Activated naive CD4-positive, alpha-beta T cell treated with anti-CD3 and anti-CD28 coated beads, Interleukin-2, amount 50 U/mL, for 24 hours (primary cell): Measurements from ENCODE around the gene DSCAM.

Source experiments
- H3K27ac Mint-ChIP-seq: one replicate; pipeline ENCODE4 v1.8.0; 2021; ENCODE audit warnings: mild to moderate bottlenecking, mixed read lengths
- H3K27me3 Mint-ChIP-seq: one replicate; pipeline ENCODE4 v1.8.0; 2021; ENCODE audit warnings: mixed read lengths
- H3K36me3 Mint-ChIP-seq: one replicate; pipeline ENCODE4 v1.8.0; 2021; ENCODE audit warnings: mixed read lengths
- H3K4me1 Mint-ChIP-seq: one replicate; pipeline ENCODE4 v1.8.0; 2021; ENCODE audit warnings: mixed read lengths
- H3K4me3 Mint-ChIP-seq: one replicate; pipeline ENCODE4 v1.8.0; 2021; ENCODE audit warnings: mild to moderate bottlenecking, mixed read lengths
- H3K9me3 Mint-ChIP-seq: one replicate; pipeline ENCODE4 v1.8.0; 2021; ENCODE audit warnings: mixed read lengths

DSCAM gene

DNA sequence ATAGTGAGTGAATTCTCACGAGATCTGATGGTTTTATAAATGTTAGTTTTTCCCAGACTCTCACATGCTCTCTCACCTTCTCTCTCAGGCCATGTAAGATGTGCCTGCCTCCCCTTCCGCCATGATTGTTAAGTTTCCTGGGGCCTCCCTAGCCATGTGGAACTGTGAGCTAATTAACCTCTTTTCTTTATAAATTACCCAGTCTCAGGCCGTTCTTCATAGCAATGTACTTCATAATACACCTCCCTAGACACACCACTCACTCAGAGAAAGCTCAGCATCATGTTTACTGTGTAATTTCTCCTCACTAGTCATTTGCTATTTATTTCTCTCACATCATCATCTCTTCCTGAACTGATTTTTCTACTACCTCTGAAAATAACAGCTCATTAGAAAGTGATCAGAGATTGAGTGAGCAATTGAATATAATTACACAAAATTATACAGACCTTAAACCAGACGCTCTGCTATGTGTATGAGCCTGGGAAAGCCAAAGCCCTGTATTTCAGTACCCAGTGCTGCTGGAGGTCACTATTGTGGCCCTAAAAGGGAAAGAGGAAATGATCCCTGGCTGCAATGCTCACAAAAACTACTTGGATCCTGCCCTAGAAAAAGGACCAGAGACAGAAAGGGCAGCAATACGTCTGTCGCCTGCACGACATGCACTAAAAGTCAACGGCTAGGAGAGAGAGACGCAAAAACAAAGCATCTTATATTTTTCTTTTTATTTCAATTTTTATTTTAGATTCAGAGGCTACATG lies 284.5 kb downstream of the DSCAM start:
- H3K4me1 Mint-ChIP-seq = no peaks in the 10 kb centered on the region
- H3K27me3 Mint-ChIP-seq = no peaks in the 10 kb centered on the region
- H3K4me3 Mint-ChIP-seq = no peak overlapping the region
- H3K36me3 Mint-ChIP-seq = no peaks in the 10 kb centered on the region
- H3K27ac Mint-ChIP-seq = no peak overlapping the region
- peaks cover 11% of the 10 kb centered on the region for H3K9me3 Mint-ChIP-seq

DNA sequence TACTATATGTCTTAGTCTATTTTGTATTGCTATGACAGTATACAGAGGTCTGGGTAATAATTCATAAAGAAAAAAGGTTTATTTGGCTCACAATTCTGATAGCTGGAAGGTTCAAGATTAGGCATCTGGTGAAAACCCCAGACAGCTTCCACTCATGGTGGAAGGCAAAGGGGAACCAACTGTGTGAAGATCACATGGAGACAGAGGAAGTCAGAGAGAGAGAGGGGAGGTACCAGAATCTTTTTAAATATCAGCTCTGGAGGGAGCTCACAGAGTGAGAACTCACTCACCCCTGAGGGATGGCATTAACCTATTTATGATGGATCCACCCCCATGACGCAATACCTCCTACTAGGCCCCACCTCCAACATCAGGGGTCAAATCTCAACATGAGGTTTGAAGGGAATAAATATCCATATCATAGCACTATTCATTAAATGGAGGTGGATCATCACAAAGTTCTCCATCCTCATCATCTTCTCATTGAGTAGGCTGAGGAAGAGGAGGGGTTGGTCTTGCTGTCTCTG lies 290.5 kb downstream of the DSCAM start:
- H3K36me3 Mint-ChIP-seq = no peaks in the 10 kb centered on the region
- H3K9me3 Mint-ChIP-seq = peaks cover 12% of the 10 kb centered on the region
- no peaks in the 10 kb centered on the region for H3K4me1 Mint-ChIP-seq
- H3K27me3 Mint-ChIP-seq = no peaks in the 10 kb centered on the region
- H3K27ac Mint-ChIP-seq = no peak overlapping the region
- H3K4me3 Mint-ChIP-seq = no peak overlapping the region

- Mint-ChIP-seq H3K36me3 (no peaks in the 10 kb centered on the region), H3K9me3 (peaks cover 12% of the 10 kb centered on the region), H3K27me3 (no peaks in the 10 kb centered on the region), H3K27ac (no peak overlapping the region), H3K4me1 (no peaks in the 10 kb centered on the region), H3K4me3 (no peak overlapping the region)
Measured at GRCh38 chr21:40555021-40555528, 291.9 kb downstream of the DSCAM start.

DNA sequence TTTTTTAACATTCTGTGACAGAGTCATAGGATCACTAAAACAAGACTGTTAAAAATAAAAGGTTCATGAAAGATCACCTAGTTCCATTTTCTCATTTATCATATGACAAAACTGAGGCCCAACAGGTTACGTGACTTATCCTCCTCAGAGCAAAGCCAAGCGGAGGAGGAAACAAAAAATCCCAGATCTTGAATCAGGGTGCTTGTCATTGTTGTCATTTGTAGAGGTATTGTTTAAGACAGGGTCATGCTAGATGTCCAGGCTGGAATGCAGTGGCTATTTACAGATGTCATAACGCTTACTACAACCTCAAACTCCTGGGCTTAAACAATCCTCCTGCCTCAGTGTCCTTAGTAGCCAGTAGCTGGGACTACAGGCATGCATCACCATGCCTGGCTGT lies 293.2 kb downstream of the DSCAM start:
- H3K27me3 Mint-ChIP-seq = no peaks in the 10 kb centered on the region
- peaks cover 12% of the 10 kb centered on the region for H3K9me3 Mint-ChIP-seq
- no peaks in the 10 kb centered on the region for H3K4me1 Mint-ChIP-seq
- no peak overlapping the region for H3K27ac Mint-ChIP-seq
- H3K36me3 Mint-ChIP-seq = no peaks in the 10 kb centered on the region
- no peak overlapping the region for H3K4me3 Mint-ChIP-seq

- no peak overlapping the region for H3K27ac Mint-ChIP-seq
- no peak overlapping the region for H3K4me3 Mint-ChIP-seq
- H3K4me1 Mint-ChIP-seq = no peaks in the 10 kb centered on the region
- no peaks in the 10 kb centered on the region for H3K36me3 Mint-ChIP-seq
- no peaks in the 10 kb centered on the region for H3K27me3 Mint-ChIP-seq
- peaks cover 7% of the 10 kb centered on the region for H3K9me3 Mint-ChIP-seq
Measured at GRCh38 chr21:40547906-40548513, 298.9 kb downstream of the DSCAM start.

DNA sequence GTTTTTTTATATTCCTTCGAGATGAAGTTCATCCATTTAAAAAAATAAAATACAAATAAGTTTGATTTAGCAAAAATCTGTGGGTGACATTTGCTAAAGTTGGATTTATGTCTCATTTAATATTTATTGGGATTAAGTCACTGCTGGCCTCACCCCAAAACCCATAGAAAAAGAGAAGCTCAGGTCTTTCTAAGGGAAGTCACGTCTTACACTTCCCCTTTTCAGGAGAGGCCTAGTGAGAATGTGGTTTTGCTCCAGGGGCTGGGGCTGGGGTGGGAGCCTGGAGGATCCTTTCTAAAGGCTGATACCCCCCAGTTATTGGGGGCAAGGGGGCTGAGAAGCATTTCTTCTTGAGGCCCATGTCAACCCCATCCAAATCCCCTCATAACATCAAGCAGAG lies 300.3 kb downstream of the DSCAM start:
- H3K36me3 Mint-ChIP-seq = no peaks in the 10 kb centered on the region
- no peak overlapping the region for H3K27ac Mint-ChIP-seq
- H3K9me3 Mint-ChIP-seq = peaks cover 7% of the 10 kb centered on the region
- H3K27me3 Mint-ChIP-seq = no peaks in the 10 kb centered on the region
- no peaks in the 10 kb centered on the region for H3K4me1 Mint-ChIP-seq
- no peak overlapping the region for H3K4me3 Mint-ChIP-seq

GRCh38 chr21:40540216-40540615 lies 306.7 kb downstream of the DSCAM start:
- Mint-ChIP-seq H3K36me3 (no peaks in the 10 kb centered on the region), H3K4me3 (no peak overlapping the region), H3K27me3 (no peaks in the 10 kb centered on the region), H3K27ac (no peak overlapping the region), H3K4me1 (no peaks in the 10 kb centered on the region), H3K9me3 (no peaks in the 10 kb centered on the region)

GRCh38 chr21:40534886-40535285 lies 312.1 kb downstream of the DSCAM start:
- no peaks in the 10 kb centered on the region for H3K9me3 Mint-ChIP-seq
- no peaks in the 10 kb centered on the region for H3K4me1 Mint-ChIP-seq
- no peaks in the 10 kb centered on the region for H3K36me3 Mint-ChIP-seq

GRCh38 chr21:40531431-40532110 lies 315.4 kb downstream of the DSCAM start:
- no peaks in the 10 kb centered on the region for H3K36me3 Mint-ChIP-seq

More at GRCh38 chr21:40534886-40535285, 312.1 kb downstream of the DSCAM start:
- H3K27ac Mint-ChIP-seq = no peak overlapping the region
- no peak overlapping the region for H3K4me3 Mint-ChIP-seq
- H3K27me3 Mint-ChIP-seq = no peaks in the 10 kb centered on the region

GRCh38 chr21:40531016-40531415 lies 315.9 kb downstream of the DSCAM start:
- no peaks in the 10 kb centered on the region for H3K36me3 Mint-ChIP-seq
- no peak overlapping the region for H3K27ac Mint-ChIP-seq
- H3K4me1 Mint-ChIP-seq = no peaks in the 10 kb centered on the region
- H3K9me3 Mint-ChIP-seq = no peaks in the 10 kb centered on the region
- no peaks in the 10 kb centered on the region for H3K27me3 Mint-ChIP-seq
- no peak overlapping the region for H3K4me3 Mint-ChIP-seq

More at GRCh38 chr21:40531431-40532110, 315.4 kb downstream of the DSCAM start:
- no peak overlapping the region for H3K4me3 Mint-ChIP-seq
- no peak overlapping the region for H3K27ac Mint-ChIP-seq
- H3K27me3 Mint-ChIP-seq = no peaks in the 10 kb centered on the region
- no peaks in the 10 kb centered on the region for H3K4me1 Mint-ChIP-seq
- H3K9me3 Mint-ChIP-seq = no peaks in the 10 kb centered on the region

- H3K36me3 Mint-ChIP-seq = no peaks in the 10 kb centered on the region
- no peaks in the 10 kb centered on the region for H3K9me3 Mint-ChIP-seq
- H3K27me3 Mint-ChIP-seq = peaks cover 4% of the 10 kb centered on the region
- H3K4me3 Mint-ChIP-seq = no peak overlapping the region
- no peak overlapping the region for H3K27ac Mint-ChIP-seq
- no peaks in the 10 kb centered on the region for H3K4me1 Mint-ChIP-seq
Measured at GRCh38 chr21:40517646-40518045, 329.3 kb downstream of the DSCAM start.

- H3K4me1 Mint-ChIP-seq = no peaks in the 10 kb centered on the region
- H3K27me3 Mint-ChIP-seq = peaks cover 1% of the 10 kb centered on the region
- H3K4me3 Mint-ChIP-seq = no peak overlapping the region
- no peak overlapping the region for H3K27ac Mint-ChIP-seq
- H3K9me3 Mint-ChIP-seq = peaks cover 5% of the 10 kb centered on the region
- no peaks in the 10 kb centered on the region for H3K36me3 Mint-ChIP-seq
Measured at GRCh38 chr21:40516335-40516734, 330.6 kb downstream of the DSCAM start.

DNA sequence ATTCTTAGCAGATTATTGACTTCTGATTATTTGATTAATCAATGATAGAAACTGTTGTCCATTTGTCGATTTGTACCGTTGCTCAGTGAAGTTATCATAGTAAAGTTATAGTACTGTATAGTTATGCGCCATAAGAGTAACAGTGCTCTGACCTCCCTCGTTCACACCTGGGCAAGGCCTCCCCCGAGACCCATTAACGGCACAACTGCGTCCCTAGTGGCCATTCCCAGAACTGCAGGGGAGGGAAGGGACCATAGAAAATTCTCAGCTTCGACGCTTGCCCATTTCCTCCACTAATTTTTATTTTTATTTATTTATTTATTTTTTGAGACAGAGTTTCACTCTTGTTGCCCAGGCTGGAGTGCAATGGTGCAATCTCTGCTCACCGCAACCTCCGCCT lies 334.4 kb downstream of the DSCAM start:
- H3K9me3 Mint-ChIP-seq = peaks cover 5% of the 10 kb centered on the region
- H3K4me3 Mint-ChIP-seq = no peak overlapping the region
- H3K36me3 Mint-ChIP-seq = no peaks in the 10 kb centered on the region
- H3K27ac Mint-ChIP-seq = no peak overlapping the region
- peaks cover 1% of the 10 kb centered on the region for H3K27me3 Mint-ChIP-seq
- H3K4me1 Mint-ChIP-seq = no peaks in the 10 kb centered on the region

DNA sequence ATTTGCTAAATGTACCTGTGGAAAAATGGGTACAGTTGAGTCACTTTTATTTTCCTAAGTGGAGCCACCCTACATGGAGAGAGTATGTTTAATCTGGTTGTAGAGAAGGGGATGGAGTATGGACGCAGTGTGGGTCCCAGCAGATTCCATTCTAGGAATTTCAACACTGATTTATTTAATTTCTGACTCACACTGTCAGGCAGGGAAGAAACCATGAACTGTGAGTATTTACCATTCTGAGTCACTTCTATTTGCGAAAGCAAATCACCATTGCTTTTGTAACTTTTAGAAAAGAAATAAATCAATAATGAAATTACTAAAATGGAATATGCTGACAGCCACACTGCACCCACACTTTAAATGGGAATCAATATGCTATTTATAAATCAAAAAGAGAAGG lies 339.0 kb downstream of the DSCAM start:
- H3K9me3 Mint-ChIP-seq = peaks cover 5% of the 10 kb centered on the region
- no peak overlapping the region for H3K4me3 Mint-ChIP-seq
- H3K27me3 Mint-ChIP-seq = no peaks in the 10 kb centered on the region
- no peak overlapping the region for H3K27ac Mint-ChIP-seq
- H3K4me1 Mint-ChIP-seq = no peaks in the 10 kb centered on the region
- H3K36me3 Mint-ChIP-seq = no peaks in the 10 kb centered on the region

- H3K36me3 Mint-ChIP-seq = no peaks in the 10 kb centered on the region
- H3K27me3 Mint-ChIP-seq = no peaks in the 10 kb centered on the region
- no peaks in the 10 kb centered on the region for H3K9me3 Mint-ChIP-seq
- no peaks in the 10 kb centered on the region for H3K4me1 Mint-ChIP-seq
- H3K4me3 Mint-ChIP-seq = no peak overlapping the region
- H3K27ac Mint-ChIP-seq = no peak overlapping the region
Measured at GRCh38 chr21:40505681-40506080, 341.3 kb downstream of the DSCAM start.

DNA sequence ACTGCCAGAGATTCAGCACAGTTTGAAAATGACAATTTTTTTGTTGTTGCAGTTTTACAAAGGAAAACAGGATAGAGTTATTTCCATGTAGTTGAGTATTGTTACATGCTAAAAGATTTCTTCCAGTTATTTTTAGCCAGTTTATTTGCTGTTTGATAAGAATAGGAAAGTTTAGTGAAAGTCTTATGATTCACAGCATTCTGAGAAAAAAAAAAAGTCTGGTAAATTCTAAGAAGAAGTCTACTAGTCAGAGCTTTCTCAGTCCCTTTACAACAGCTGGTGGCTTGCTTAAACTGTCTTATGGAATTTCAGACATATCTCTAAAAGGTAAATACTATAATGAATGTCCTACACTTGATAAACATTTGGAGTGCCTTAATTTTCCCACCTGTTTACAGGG lies 341.7 kb downstream of the DSCAM start:
- H3K9me3 Mint-ChIP-seq = no peaks in the 10 kb centered on the region
- no peaks in the 10 kb centered on the region for H3K4me1 Mint-ChIP-seq
- H3K36me3 Mint-ChIP-seq = no peaks in the 10 kb centered on the region
- no peak overlapping the region for H3K27ac Mint-ChIP-seq
- no peaks in the 10 kb centered on the region for H3K27me3 Mint-ChIP-seq
- H3K4me3 Mint-ChIP-seq = no peak overlapping the region
